Right atrium auricular region (tissue), 2 donors: Measurements from ENCODE around the gene VOPP1. TPM values are rescaled to one million over a fixed set of nuclear protein-coding genes. Genes with fewer than 3 reads are reported as not detected.

Experiments
- DNase-seq: peaks from one replicate; pipeline ENCODE4 v3.0.0-alpha.2; 2019; ENCODE audit warnings: low spot score
- H3K27ac ChIP-seq, 2 donors: fragments of 200-600 bp; sonication (generic); 1 replicate in 1 of 2; 2 replicates in 1 of 2; pipeline ENCODE4 v1.5.1; 2016 to 2019
- H3K27me3 ChIP-seq, 2 donors: fragments of 200-600 bp; sonication (generic); one replicate each; pipeline versions ENCODE4 v1.5.1 to v1.6.0; 2017 to 2019
- H3K36me3 ChIP-seq: fragments of 200-600 bp; sonication (generic); one replicate; pipeline ENCODE4 v1.5.1; 2016
- H3K4me1 ChIP-seq, 2 donors: fragments of 200-600 bp; sonication (generic); one replicate each; pipeline versions ENCODE4 v1.5.1 to v1.6.0; 2017 to 2019
- H3K4me3 ChIP-seq, 2 donors: fragments of 200-600 bp; sonication (generic); 1 replicate in 1 of 2; 2 replicates in 1 of 2; pipeline ENCODE4 v1.5.1; 2017 to 2019; ENCODE audit warnings: mild to moderate bottlenecking in 1 of 2, moderate library complexity in 1 of 2
- H3K9me3 ChIP-seq, 2 donors: fragments of 200-600 bp; sonication (generic); one replicate each; pipeline ENCODE4 v1.5.1; 2019
- total RNA-seq, 2 donors: library from RNA; depleted of rRNA; stranded (reverse); fragments of >200 nt; gene quantifications; one replicate each; pipeline ENCODE4 v1.1.0, GENCODE V29; 2016
- TF ChIP-seq, protein P1 (sequence below), 2 donors: fragments of 200-600 bp; sonication (generic); IDR thresholded peaks; one replicate each; pipeline ENCODE4 v1.5.1; 2019; ENCODE audit warnings: antibody characterized with exemption in 2 of 2

The VOPP1 gene
- total RNA-seq, 2 donors from 2014 or later, result 21.4 to 24.1 TPM

DNA sequence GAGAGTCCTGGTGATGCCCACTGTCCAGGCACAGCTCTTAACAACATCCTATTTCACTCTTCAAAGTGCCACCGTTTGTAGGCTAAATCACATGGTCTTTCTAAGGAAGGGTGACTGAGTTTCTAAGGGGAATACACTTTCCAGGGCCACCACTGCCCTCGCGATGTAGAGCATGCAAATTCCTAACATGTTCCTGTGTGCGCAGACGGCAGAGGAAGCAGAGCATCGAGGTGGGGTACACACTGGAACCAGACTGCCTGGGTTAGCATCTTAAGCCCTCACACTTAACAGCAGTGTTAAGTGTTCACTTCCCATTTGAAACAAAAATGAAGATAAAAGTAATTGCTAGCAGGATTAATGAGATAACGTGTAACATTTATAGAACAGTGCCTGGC lies 3.0 kb downstream of the VOPP1 start:
- peaks cover 5 to 50% of the 10 kb centered on the region in 2 donors for H3K4me1 ChIP-seq
- DNase-seq, result no peak
- H3K9me3 ChIP-seq, result no peaks in the 10 kb centered on the region
- no peaks in the 10 kb centered on the region for H3K36me3 ChIP-seq
- no peak overlapping the region for H3K27ac ChIP-seq
- TF ChIP-seq, protein P1, sequence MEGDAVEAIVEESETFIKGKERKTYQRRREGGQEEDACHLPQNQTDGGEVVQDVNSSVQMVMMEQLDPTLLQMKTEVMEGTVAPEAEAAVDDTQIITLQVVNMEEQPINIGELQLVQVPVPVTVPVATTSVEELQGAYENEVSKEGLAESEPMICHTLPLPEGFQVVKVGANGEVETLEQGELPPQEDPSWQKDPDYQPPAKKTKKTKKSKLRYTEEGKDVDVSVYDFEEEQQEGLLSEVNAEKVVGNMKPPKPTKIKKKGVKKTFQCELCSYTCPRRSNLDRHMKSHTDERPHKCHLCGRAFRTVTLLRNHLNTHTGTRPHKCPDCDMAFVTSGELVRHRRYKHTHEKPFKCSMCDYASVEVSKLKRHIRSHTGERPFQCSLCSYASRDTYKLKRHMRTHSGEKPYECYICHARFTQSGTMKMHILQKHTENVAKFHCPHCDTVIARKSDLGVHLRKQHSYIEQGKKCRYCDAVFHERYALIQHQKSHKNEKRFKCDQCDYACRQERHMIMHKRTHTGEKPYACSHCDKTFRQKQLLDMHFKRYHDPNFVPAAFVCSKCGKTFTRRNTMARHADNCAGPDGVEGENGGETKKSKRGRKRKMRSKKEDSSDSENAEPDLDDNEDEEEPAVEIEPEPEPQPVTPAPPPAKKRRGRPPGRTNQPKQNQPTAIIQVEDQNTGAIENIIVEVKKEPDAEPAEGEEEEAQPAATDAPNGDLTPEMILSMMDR (IDR thresholded peaks at IDR 0.05), result no peak
- no peaks in the 10 kb centered on the region for H3K27me3 ChIP-seq
- no peak overlapping the region for H3K4me3 ChIP-seq

DNA sequence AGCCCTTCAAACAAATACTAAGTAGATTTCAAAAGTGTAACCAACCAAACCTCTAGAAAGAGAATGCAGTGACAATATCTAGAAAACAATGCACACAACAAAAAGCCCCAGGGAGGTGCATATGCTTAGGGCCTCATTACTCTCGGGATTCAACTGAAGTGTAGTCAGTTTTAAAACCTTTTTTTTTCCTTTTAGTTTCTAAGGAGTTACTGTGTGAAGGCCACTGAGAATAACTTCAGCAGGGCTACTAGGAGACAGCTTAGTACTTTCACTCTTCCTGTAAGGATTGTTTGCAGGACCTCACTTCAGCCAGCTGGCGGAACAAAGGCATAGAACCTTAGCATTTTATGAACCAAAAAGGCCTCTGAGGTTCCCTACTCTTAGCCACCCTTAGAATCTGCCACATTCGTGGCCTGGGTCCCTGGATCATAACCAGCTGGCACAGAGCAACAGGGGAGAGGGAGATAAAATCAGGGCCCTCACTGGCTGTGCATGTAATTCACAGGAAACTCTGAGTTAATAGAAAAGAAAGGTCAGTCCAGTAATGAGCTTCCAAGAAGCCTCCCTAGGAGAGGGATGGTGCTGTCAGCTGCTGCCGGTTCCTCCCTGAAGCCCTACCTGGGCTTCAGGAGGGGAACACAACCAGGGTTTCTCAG lies 3.6 kb downstream of the VOPP1 start:
- no peaks in the 10 kb centered on the region for H3K27me3 ChIP-seq
- no peak for DNase-seq
- H3K27ac ChIP-seq, result no peak overlapping the region
- H3K9me3 ChIP-seq, result no peaks in the 10 kb centered on the region
- H3K36me3 ChIP-seq, result no peaks in the 10 kb centered on the region
- TF ChIP-seq, protein P1 (IDR thresholded peaks at IDR 0.05), result no peak
- no peak overlapping the region for H3K4me3 ChIP-seq
- peaks cover 5 to 45% of the 10 kb centered on the region in 2 donors for H3K4me1 ChIP-seq

DNA sequence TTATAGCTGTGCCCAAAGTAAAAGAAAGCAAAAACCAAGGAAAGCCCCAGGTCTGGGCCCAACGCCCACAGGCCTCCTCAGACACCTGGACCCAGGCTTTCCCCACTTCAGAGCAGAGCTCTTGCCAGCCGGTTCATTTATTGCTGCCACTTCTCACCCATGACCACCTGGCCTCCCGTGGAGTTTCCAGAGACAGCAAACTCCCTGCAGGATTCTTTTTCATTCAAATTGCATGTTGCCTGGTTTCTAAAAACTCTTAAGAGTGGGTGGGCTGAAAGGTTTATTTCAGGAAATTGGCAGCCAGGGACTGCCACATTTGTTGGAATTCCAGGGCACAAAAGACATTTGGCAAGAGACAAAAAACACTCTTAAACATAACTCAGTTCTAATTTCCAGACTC lies 4.7 kb downstream of the VOPP1 start:
- no peak overlapping the region for H3K4me3 ChIP-seq
- no peak overlapping the region for H3K27ac ChIP-seq
- DNase-seq, result no peak
- H3K27me3 ChIP-seq, result no peaks in the 10 kb centered on the region
- H3K36me3 ChIP-seq, result no peaks in the 10 kb centered on the region
- TF ChIP-seq, protein P1 (IDR thresholded peaks at IDR 0.05), result no peak
- H3K4me1 ChIP-seq, result peaks cover 0 to 33% of the 10 kb centered on the region in 2 donors
- H3K9me3 ChIP-seq, result no peaks in the 10 kb centered on the region

DNA sequence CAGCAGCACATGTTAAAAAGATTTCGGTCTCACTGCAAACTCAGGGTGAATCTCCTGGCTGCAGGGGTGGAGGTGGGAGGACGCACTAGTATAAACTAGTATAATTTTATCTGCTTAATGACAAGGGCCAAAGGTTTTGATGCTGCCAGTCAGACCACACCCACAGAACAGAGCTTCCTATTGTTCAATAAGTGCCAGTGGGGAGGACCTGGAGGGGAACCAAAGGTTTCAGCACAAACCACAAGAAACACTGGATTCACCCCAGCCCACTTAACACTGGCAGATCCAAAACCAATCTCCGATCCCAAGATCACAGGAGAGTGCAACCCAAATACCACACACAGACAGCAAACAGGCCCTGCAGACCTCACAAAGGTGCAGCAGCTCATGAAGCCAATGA lies 6.6 kb downstream of the VOPP1 start:
- Histone ChIP-seq H3K4me1 (peaks cover 0 to 28% of the 10 kb centered on the region in 2 donors), H3K27me3 (no peaks in the 10 kb centered on the region), H3K4me3 (no peak overlapping the region), H3K27ac (no peak overlapping the region), H3K36me3 (no peaks in the 10 kb centered on the region), H3K9me3 (no peaks in the 10 kb centered on the region)
- TF ChIP-seq, protein P1 (IDR thresholded peaks at IDR 0.05), result no peak
- no peak for DNase-seq

DNA sequence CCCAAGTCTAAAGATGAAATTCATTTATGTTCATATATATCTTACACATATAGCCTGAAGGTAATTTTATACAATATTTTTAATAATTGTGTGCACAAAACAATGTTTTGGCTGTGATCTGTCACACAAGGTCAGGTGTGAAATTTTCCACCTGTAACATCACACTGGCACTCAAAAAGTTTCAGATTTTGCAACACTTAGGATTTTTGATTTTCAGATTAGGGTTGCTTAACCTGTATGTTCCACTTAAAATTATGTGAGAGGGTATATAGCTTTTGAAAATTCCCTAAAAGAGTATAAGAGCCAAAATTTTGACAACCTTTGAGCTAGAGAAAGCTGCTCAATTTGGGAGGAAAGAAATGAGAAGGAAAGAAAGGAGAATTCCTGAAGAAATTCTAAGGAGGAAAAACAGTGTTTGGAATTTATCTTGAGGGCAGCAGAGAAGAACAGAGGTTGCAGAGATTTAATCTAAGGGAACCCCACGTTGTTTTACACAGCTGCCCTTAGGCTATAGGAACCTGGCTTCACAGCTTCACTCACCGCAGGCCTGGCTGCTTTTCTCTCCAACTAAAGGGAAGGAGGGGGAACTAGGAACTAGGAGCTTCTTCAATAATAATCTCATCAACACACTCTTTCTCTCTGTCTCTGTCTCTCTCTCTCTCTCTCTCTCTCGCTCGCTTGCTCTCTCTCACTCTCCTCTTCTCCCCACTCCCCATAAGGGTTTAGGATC lies 8.5 kb downstream of the VOPP1 start:
- no peaks in the 10 kb centered on the region for H3K27me3 ChIP-seq
- peaks cover 0 to 10% of the 10 kb centered on the region in 2 donors for H3K4me1 ChIP-seq
- H3K36me3 ChIP-seq, result no peaks in the 10 kb centered on the region
- no peaks in the 10 kb centered on the region for H3K9me3 ChIP-seq
- H3K27ac ChIP-seq, result no peak overlapping the region
- no peak overlapping the region for H3K4me3 ChIP-seq
- DNase-seq, result no peak
- TF ChIP-seq, protein P1 (IDR thresholded peaks at IDR 0.05), result no peak
